AG20443 (cell line): Measurements from ENCODE around the gene VEGFA.

Experiments used
- DNase-seq: peaks from one replicate; pipeline ENCODE4 v3.0.0; 2012; ENCODE audit warnings: low spot score, mixed read lengths

Gene VEGFA

GRCh38 chr6:43785220-43785752 lies 15.3 kb downstream of the VEGFA start:
- DNase-seq = no peak

DNA sequence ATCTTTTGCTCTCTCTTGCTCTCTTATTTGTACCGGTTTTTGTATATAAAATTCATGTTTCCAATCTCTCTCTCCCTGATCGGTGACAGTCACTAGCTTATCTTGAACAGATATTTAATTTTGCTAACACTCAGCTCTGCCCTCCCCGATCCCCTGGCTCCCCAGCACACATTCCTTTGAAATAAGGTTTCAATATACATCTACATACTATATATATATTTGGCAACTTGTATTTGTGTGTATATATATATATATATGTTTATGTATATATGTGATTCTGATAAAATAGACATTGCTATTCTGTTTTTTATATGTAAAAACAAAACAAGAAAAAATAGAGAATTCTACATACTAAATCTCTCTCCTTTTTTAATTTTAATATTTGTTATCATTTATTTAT lies 15.9 kb downstream of the VEGFA start:
- DNase-seq = no peak

- no peak for DNase-seq
Observed at GRCh38 chr6:43786664-43787329, 16.8 kb downstream of the VEGFA start.

DNA sequence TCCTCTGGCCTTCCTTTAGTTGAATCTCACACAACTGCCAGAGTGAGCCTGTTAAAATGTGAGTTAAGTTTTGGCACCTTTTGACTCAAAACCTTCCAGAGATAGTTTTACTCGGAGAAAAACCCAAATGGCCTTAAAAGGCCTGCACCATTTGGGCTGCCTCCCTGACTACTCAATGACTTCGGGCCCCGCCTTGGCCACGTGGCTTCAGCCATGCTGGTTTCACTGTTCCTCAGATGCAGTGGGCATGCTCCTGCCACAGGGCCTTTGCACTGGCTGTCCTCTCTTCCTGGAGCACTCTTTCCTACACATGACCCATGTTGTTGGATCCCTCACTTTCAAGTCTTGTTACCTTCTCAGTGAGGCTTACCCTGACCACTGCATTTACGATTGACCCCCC lies 18.3 kb downstream of the VEGFA start:
- no peak for DNase-seq

DNA sequence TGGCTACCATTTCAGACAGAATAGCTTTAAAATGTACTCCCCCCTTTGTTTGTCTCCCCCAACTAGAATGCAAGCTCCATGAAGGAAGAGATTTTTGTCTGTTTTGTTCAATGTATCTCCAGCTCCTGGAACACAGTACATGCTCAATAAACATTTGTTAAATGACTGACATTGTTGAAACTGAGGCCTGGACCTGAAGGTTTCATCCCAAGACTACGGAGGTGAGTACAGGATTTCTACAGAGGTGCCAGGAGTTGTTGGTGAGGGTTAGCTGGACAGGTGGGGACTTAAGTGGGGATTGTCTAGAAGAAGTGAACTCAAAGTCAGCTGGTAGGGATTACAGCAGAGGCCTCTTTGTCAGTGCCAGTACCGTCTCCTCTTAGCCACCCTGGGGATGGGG lies 19.4 kb downstream of the VEGFA start:
- no peak for DNase-seq

DNA sequence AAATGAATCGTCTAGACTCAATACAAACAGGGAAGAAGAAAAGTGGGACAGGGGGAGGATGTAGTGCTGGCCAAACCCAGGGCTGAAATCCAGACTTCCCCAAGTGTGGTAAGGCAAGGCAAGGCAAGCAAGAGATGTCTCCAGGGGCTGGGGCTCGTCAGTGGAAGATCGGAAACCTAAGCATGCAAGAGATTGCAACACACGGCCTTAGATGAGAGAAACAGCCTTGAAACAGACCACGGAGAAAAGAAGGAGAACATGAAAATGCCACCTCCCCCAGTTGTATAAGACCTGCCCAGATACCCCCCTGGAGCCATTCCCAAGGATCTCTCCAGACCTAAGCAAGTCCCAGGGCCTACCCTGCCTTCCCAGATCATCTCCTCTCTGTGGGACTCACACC lies 20.0 kb downstream of the VEGFA start:
- peak; percentile 76 for DNase-seq

GRCh38 chr6:43791745-43792422 lies 21.9 kb downstream of the VEGFA start:
- no peak for DNase-seq

GRCh38 chr6:43793154-43793874 lies 23.3 kb downstream of the VEGFA start:
- DNase-seq = no peak

GRCh38 chr6:43793875-43794242 lies 23.8 kb downstream of the VEGFA start:
- DNase-seq = no peak

GRCh38 chr6:43795421-43795820 lies 25.4 kb downstream of the VEGFA start:
- DNase-seq = no peak

DNA sequence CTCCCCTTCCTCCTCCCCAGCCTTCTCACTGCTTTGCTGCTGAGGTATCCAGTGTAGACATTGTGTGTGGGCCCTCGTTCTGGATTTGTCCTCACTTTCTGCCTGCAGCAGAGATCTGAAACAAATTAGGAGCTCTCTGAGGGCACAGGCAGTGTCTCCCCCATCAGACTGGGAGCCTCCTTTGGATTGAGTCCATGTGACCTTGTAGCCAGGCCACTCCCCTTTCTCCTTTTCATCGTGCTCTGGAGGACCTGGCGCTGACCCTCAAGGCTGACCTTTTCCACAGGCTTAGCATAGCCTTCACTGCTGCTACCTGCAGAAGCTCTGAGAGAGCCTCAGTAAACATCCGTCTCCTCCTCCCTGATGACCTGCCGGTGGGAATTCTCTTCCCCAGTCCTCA lies 26.2 kb downstream of the VEGFA start:
- DNase-seq = no peak

GRCh38 chr6:43796903-43797890 lies 27.2 kb downstream of the VEGFA start:
- DNase-seq = no peak

DNA sequence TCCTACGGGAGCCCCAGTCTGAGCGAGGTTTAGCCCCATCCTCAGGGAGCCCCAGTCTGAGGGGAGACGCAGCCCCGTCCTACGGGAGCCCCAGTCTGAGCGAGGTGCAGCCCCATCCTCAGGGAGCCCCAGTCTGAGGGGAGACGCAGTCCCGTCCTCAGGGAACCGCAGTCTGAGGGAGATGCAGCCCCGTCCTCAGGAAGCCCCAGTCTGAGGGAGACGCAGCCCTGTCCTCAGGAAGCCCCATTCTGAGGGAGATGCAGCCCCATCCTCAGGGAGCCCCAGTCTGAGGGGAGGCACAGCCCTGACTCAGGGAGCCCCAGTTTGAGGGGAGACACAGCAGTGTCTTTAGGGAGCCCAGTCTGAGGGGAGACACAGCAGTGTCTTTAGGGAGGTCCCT lies 27.9 kb downstream of the VEGFA start:
- no peak for DNase-seq

- peak; percentile 81 for DNase-seq
Observed at GRCh38 chr6:43798688-43799444, 28.9 kb downstream of the VEGFA start.

GRCh38 chr6:43799551-43800297 lies 29.7 kb downstream of the VEGFA start:
- no peak for DNase-seq

DNA sequence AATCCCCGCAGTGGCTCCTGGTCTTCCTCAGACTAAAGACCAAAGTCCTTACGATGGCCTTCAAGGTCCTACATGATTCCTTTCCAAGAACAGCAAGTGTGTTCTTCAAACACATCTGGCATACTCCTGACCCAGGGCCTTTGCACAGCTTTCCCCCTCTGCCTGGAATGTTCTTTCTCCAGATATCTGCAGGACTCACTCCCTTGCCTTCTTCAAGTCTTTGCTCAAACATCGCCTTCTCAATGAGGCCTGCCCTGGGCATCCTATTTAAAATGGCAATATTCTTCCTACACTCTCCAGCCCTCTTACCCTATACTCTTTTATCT lies 30.2 kb downstream of the VEGFA start:
- DNase-seq = no peak

DNA sequence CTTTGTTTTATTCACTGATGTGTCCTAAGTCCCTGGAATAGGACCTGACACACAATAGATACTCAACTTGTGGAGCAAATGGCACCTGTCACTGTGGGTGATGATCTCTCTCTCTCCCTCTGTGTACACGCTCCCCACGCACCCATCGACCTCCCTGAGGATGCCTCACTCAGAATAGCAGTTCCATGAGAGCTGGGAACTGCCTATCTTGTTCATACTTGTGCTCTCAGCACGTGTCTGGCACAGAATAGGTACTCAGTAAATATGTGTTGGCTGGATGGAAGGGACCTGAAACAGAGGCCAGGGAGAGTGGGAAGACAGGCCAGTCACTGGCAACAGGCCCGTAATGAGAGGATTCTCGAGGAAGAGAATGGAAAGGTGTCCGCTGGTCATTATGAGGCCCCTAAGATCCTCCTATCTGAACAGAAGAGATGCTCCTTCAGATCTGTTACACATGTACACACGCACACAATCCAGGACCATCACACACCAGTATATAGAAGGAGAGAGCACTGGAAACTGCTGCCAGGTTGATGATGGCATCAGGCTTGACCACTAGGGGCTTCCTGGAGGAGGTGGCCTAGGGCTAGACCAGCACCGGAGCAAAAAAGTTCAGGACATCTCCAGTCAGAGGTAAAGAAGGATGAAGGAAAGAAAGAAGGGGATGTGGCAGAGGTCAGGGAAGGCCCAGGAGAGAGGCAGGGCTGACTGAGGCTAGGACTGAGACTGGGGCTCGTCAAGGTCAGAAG lies 30.9 kb downstream of the VEGFA start:
- DNase-seq = no peak

DNA sequence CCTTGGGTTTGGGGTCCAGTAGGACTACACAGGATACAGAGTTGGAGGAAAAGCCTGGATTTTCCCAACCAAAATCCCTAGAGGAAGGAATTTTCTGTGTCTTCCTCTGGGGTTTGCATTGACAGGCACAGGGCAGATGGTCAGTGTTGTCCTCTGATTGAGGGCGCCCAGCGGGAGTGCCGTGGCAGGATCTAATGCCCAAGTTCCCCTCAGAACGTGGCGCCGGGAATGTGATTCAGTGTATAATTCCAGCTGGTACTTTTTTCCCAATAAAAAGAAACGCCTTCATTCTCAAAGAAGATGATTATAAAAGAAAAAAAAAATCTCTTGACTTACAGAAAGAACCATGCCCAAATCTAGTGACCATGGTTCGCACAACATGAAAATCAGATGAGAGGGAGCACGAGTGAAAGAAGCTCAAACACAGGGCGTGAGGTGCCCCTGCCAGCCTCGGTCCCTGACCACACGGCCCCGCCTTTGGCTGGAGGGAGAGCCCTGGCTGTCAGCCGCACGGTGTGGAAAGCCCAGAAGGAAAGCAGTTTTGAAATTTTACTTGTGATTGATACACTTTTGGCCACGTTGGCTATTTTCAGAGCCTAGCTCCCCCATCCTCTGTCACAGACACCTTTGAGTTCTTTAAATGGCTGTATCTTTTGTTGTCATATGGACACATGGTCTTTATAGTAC lies 31.6 kb downstream of the VEGFA start:
- no peak for DNase-seq
